ENCODE results near the gene PRKCI.

Gene PRKCI

DNA sequence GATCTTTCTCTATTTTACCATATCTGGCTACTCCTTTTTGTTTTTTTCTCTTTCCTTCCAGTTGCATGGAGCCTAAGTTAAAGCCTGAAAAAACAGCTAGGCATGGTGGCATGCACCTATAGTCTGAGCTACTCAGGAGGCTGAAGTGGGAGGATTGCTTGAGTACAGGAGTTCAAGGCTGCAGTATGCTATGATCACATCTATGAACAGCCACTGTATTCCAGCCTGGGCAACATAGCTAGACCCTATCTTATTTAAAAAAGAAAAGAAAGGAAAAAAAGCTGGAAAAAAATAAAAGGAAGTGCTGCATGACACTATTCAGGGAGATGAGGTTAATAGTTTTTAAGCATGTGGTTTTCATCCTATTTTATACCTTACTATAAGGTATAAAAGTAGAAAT lies 131.3 kb downstream of the PRKCI start:
- Histone ChIP-seq H3K27ac (ENCODE audit: low read depth, low read length) (no peak overlapping the region), H3K4me1 (ENCODE audit: control insufficient read depth in 1 of 2, insufficient read depth in 2 of 2, low read length in 2 of 2) (peaks cover 14 to 15% of the 10 kb centered on the region in 2 donors), H3K4me3 (ENCODE audit: low read depth in 1 of 2, low read length in 2 of 2) (no peak overlapping the region), H3K27me3 (ENCODE audit: control insufficient read depth in 1 of 2, insufficient read depth in 2 of 2, low read length in 2 of 2) (no peaks in the 10 kb centered on the region), H3K9me3 (ENCODE audit: control insufficient read depth in 1 of 2, low read length in 2 of 2) (no peaks in the 10 kb centered on the region), H3K36me3 (ENCODE audit: control insufficient read depth in 1 of 2, insufficient read depth in 2 of 2, low read length in 2 of 2) (no peaks in the 10 kb centered on the region), H3K9ac (ENCODE audit: low read depth in 1 of 2, low read length in 2 of 2) (no peak overlapping the region)

DNA sequence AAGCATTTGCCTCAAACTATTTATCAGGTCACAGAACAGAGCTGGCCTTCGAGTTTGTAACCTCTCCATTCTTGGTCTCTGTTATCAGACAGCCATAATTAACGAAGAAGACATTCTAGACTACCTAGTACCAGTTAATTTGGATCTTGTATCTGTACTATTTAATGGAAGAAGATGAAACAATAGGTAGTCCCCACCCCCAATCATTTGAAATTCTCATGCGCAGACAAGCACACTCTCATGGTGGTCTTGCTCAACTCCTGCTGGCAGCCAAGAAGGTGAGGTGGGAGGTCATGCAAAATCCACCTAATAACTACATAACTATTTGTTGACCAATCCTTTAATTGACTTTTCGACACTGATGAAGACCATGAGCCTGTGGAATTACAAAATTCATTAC lies 132.5 kb downstream of the PRKCI start:
- Histone ChIP-seq H3K4me3 (ENCODE audit: low read depth in 1 of 2, low read length in 2 of 2) (no peak overlapping the region), H3K27ac (ENCODE audit: low read depth, low read length) (no peak overlapping the region), H3K9me3 (ENCODE audit: control insufficient read depth in 1 of 2, low read length in 2 of 2) (no peaks in the 10 kb centered on the region), H3K27me3 (ENCODE audit: control insufficient read depth in 1 of 2, insufficient read depth in 2 of 2, low read length in 2 of 2) (no peaks in the 10 kb centered on the region), H3K36me3 (ENCODE audit: control insufficient read depth in 1 of 2, insufficient read depth in 2 of 2, low read length in 2 of 2) (no peaks in the 10 kb centered on the region), H3K9ac (ENCODE audit: low read depth in 1 of 2, low read length in 2 of 2) (no peak overlapping the region), H3K4me1 (ENCODE audit: control insufficient read depth in 1 of 2, insufficient read depth in 2 of 2, low read length in 2 of 2) (peaks cover 9 to 21% of the 10 kb centered on the region in 2 donors)
